Activated CD8-positive, alpha-beta T cell treated with anti-CD3 and anti-CD28 coated beads for 36 hours (primary cell): ENCODE results near the gene ZMIZ1. TPM values are rescaled to one million over a fixed set of nuclear protein-coding genes. Genes with fewer than 3 reads are reported as not detected.

Source experiments
- ATAC-seq: fragments of 200-7000 bp; cut with Tn5 transposase; one replicate; pipeline ENCODE4 v1.10.0; 2021; ENCODE audit warnings: mild to moderate bottlenecking, moderate library complexity
- CTCF ChIA-PET: fragments of 350-600 bp; sonication (Branson Sonifier 250); formaldehyde crosslinking; loops from one replicate; lab custom pipeline; 2021; ENCODE audit warnings: antibody characterized with exemption; lab: Charles Lee
- POLR2A ChIA-PET: fragments of 350-600 bp; sonication (Branson Sonifier 250); formaldehyde crosslinking; loops from one replicate; lab custom pipeline; 2021; ENCODE audit warnings: antibody characterized with exemption; lab: Charles Lee
- DNase-seq: peaks from one replicate; pipeline ENCODE4 v3.0.0-alpha.2; 2020
- H3K27ac Mint-ChIP-seq: one replicate; pipeline ENCODE4 v1.8.0; 2021; ENCODE audit warnings: mild to moderate bottlenecking, mixed read lengths
- H3K27me3 Mint-ChIP-seq: one replicate; pipeline ENCODE4 v1.8.0; 2021; ENCODE audit warnings: mixed read lengths
- H3K36me3 Mint-ChIP-seq: one replicate; pipeline ENCODE4 v1.8.0; 2021; ENCODE audit warnings: low read depth, mixed read lengths
- H3K4me1 Mint-ChIP-seq: one replicate; pipeline ENCODE4 v1.8.0; 2021; ENCODE audit warnings: low read depth, mixed read lengths
- H3K4me3 Mint-ChIP-seq: one replicate; pipeline ENCODE4 v1.8.0; 2021; ENCODE audit warnings: mild to moderate bottlenecking, moderate library complexity, mixed read lengths
- H3K9me3 Mint-ChIP-seq: one replicate; pipeline ENCODE4 v1.8.0; 2021; ENCODE audit warnings: mixed read lengths
- intact Hi-C: fragments of 100-400 bp; cut with micrococcal nuclease; formaldehyde crosslinking; loops from one replicate; pipeline ENCODE4 v1.10.0; 2022
- total RNA-seq, 2 experiments: library from RNA; stranded (reverse); gene quantifications; one replicate each; pipeline ENCODE4 v1.2.3, GENCODE V29; 2021
- TF ChIP-seq, protein P1 (sequence below): fragments of 200-600 bp; IDR thresholded peaks from one replicate; pipeline ENCODE4 v1.8.0; 2022; ENCODE audit warnings: antibody characterized with exemption, mild to moderate bottlenecking

ZMIZ1 gene
- total RNA-seq, 2 experiments from 2014 or later = 46.5 to 52.2 TPM

GRCh38 chr10:79082631-79083596, 14.1 kb downstream of the ZMIZ1 start:
- Mint-ChIP-seq H3K4me3 (no peak overlapping the region), H3K27me3 (no peaks in the 10 kb centered on the region), H3K36me3 (no peaks in the 10 kb centered on the region), H3K9me3 (no peaks in the 10 kb centered on the region), H3K4me1 (peaks cover 19% of the 10 kb centered on the region), H3K27ac (no peak overlapping the region)
- TF ChIP-seq, protein P1, sequence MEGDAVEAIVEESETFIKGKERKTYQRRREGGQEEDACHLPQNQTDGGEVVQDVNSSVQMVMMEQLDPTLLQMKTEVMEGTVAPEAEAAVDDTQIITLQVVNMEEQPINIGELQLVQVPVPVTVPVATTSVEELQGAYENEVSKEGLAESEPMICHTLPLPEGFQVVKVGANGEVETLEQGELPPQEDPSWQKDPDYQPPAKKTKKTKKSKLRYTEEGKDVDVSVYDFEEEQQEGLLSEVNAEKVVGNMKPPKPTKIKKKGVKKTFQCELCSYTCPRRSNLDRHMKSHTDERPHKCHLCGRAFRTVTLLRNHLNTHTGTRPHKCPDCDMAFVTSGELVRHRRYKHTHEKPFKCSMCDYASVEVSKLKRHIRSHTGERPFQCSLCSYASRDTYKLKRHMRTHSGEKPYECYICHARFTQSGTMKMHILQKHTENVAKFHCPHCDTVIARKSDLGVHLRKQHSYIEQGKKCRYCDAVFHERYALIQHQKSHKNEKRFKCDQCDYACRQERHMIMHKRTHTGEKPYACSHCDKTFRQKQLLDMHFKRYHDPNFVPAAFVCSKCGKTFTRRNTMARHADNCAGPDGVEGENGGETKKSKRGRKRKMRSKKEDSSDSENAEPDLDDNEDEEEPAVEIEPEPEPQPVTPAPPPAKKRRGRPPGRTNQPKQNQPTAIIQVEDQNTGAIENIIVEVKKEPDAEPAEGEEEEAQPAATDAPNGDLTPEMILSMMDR = no peak
- intact Hi-C loops = no loop called here
- no peak for ATAC-seq
- ChIA-PET POLR2A (interaction anchor here (1.4 kb wide), 1 partner anchor 12 kb away, joined by 3 read pairs; no protein-coding TSS in a partner anchor), CTCF (no interaction called here)
- no peak for DNase-seq

DNA sequence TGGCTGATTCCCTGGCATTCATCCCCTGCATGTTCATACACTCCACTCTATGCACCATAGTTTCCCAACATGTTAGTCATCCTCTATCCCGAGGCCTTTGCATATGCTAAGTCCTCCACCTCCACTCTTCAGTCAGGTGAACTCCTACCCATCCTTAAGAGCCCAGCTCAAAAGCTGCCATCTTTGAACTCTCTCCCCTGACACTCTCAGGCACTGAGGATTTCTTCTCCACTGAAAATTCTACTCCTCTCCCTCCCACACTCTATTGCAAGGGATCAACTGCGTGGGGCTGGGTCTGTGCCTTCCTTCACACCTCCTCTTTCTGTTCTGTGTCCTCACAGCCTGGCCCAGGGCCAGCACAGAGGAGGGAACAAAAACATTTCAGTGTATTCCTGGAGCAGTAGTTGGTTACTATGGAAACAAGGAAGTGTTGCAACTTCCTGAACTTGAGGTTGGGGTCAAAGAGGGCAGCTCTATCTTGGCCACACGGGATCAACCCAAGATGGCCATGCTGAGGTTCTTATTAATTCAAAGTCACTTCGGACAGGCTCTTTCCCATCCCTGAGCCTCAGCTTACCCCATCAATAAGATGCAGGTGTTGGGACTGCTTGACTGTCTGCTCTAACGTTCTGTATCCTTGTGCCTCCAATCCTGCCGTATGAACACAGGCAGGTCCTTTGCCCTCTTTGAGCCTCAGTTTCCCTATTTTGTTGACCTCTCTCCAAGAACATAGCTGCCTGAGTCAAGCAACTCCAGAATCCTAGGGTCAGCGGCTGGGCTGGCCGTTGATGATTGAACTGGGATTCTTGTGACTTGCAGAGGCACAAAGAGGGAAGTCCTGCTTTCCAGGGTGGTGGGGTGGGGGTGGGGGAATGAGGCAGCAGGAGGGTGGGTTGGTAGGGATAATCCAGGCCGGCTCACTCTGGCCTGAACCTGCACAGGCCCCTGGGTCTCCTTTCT, 15.5 kb downstream of the ZMIZ1 start:
- H3K36me3 Mint-ChIP-seq = no peaks in the 10 kb centered on the region
- intact Hi-C loops = no loop called here
- TF ChIP-seq, protein P1 = no peak
- POLR2A ChIA-PET = interaction anchor here (0.8 to 1.4 kb wide), 2 partner anchors 13 to 67 kb away, joined by 3 read pairs; no protein-coding TSS in a partner anchor
- peak; percentile 22 for DNase-seq
- no peaks in the 10 kb centered on the region for H3K9me3 Mint-ChIP-seq
- H3K27ac Mint-ChIP-seq = no peak overlapping the region
- H3K4me3 Mint-ChIP-seq = no peak overlapping the region
- H3K4me1 Mint-ChIP-seq = peaks cover 16% of the 10 kb centered on the region
- CTCF ChIA-PET = no interaction called here
- no peaks in the 10 kb centered on the region for H3K27me3 Mint-ChIP-seq
- peak; percentile 27 for ATAC-seq

DNA sequence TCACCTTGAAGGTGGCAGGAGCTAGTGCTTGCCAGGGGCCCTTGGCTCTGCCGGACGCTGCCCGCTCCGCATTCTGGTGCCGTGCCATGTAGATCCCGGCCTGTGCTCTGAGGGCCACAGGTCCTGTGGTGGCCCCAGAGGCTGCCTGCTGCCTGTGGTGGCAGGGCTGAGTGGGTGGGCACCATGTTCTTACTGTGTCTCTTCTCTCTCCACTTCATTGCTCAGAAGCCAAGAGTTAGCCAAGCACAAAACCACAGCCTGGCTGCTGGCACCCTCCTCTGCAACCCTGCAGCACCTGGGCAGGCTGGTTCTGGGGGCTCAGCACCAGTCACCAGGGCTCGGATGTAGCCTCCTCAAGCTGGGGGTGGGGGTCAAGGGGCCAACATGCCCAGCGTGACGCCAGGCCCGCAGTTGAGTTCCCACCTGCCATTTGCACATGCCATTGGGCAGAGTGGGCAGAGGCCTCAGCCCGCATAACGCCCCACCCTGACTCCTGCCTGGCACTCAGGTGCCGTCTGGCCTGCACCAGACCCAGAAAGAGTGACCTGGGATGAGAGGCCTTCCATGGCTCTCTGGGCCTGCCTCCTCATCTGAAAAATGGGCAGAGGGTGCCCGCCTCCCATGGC, 16.3 kb downstream of the ZMIZ1 start:
- intact Hi-C loops = no loop called here
- TF ChIP-seq, protein P1 = no peak
- Mint-ChIP-seq H3K9me3 (no peaks in the 10 kb centered on the region), H3K27ac (no peak overlapping the region), H3K4me3 (no peak overlapping the region), H3K4me1 (peaks cover 19% of the 10 kb centered on the region), H3K27me3 (no peaks in the 10 kb centered on the region), H3K36me3 (no peaks in the 10 kb centered on the region)
- ChIA-PET POLR2A (no interaction called here), CTCF (no interaction called here)
- ATAC-seq (no peak), DNase-seq (no peak)

GRCh38 chr10:79086822-79087221, 18.1 kb downstream of the ZMIZ1 start:
- intact Hi-C loops = no loop called here
- no peak for DNase-seq
- no peaks in the 10 kb centered on the region for H3K9me3 Mint-ChIP-seq
- no peaks in the 10 kb centered on the region for H3K36me3 Mint-ChIP-seq
- ATAC-seq = no peak
- ChIA-PET POLR2A (no interaction called here), CTCF (interaction anchor here (1.0 kb wide), 1 partner anchor 108 kb away, joined by 3 read pairs; no protein-coding TSS in a partner anchor)
- TF ChIP-seq, protein P1 = no peak
- H3K4me1 Mint-ChIP-seq = peaks cover 23% of the 10 kb centered on the region
- no peaks in the 10 kb centered on the region for H3K27me3 Mint-ChIP-seq
- H3K4me3 Mint-ChIP-seq = no peak overlapping the region
- no peak overlapping the region for H3K27ac Mint-ChIP-seq
